Suprapubic skin (tissue), 4 donors: ENCODE measurements around the gene CYP3A5. TPM values are rescaled to one million over a fixed set of nuclear protein-coding genes. Genes with fewer than 3 reads are reported as not detected.
"Not testable (repeated sequence)": the region's sequence is repeated elsewhere in the genome, so short reads cannot be mapped to it uniquely, and the experiment has no call there.

Experiments
- DNase-seq, 2 donors: peaks; one replicate each; pipeline ENCODE4 v3.0.0-alpha.2; 2019; ENCODE audit warnings: low spot score in 2 of 2
- H3K27ac ChIP-seq: fragments of 200-600 bp; sonication (generic); one replicate; pipeline ENCODE4 v1.5.1; 2019
- H3K27me3 ChIP-seq: fragments of 200-600 bp; sonication (generic); one replicate; pipeline ENCODE4 v1.5.1; 2019
- H3K36me3 ChIP-seq: fragments of 200-600 bp; sonication (generic); one replicate; pipeline ENCODE4 v1.5.1; 2019
- H3K4me1 ChIP-seq: fragments of 200-600 bp; sonication (generic); one replicate; pipeline ENCODE4 v1.5.1; 2019
- H3K4me3 ChIP-seq: fragments of 200-600 bp; sonication (generic); one replicate; pipeline ENCODE4 v1.5.1; 2019; ENCODE audit warnings: mild to moderate bottlenecking
- H3K9me3 ChIP-seq: fragments of 200-600 bp; sonication (generic); one replicate; pipeline ENCODE4 v1.5.1; 2019
- EP300 ChIP-seq: sonication (generic); formaldehyde crosslinking; IDR thresholded peaks from one replicate; pipeline ENCODE4 v1.6.1; 2017; ENCODE audit warnings: antibody characterized with exemption
- POLR2A ChIP-seq, 2 donors: fragments of 450-650 bp; IDR thresholded peaks; one replicate each; pipeline ENCODE4 v1.6.1; 2017; ENCODE audit warnings: antibody characterized with exemption in 2 of 2, mild to moderate bottlenecking in 2 of 2, moderate library complexity in 2 of 2
- POLR2AphosphoS5 ChIP-seq, 3 donors: sonication (generic); formaldehyde crosslinking; IDR thresholded peaks; one replicate each; pipeline ENCODE4 v1.6.1; 2017; ENCODE audit warnings: antibody characterized with exemption in 3 of 3
- WGBS: methylation state at CpG from one replicate; pipeline ENCODE4 v1.1.5; 2018; 5-methylcytosine and 5-hydroxymethylcytosine counted together
- total RNA-seq, 4 donors: library from RNA; depleted of rRNA; stranded (reverse); fragments of >200 nt; gene quantifications; one replicate each; pipeline ENCODE4 v1.1.0, GENCODE V29; 2016
- TF ChIP-seq, protein P1 (sequence below), 2 donors: fragments of 200-600 bp in 1 of 2; fragments of 450-650 bp in 1 of 2; sonication (generic) in 1 of 2; IDR thresholded peaks; one replicate each; pipeline ENCODE4 v1.5.1; 2016 to 2019; ENCODE audit warnings: antibody characterized with exemption in 2 of 2, mild to moderate bottlenecking in 1 of 2, moderate library complexity in 1 of 2

CYP3A5 gene
- total RNA-seq, 4 donors from 2014 or later = 50.0 to 448 (median 92.1) TPM

DNA sequence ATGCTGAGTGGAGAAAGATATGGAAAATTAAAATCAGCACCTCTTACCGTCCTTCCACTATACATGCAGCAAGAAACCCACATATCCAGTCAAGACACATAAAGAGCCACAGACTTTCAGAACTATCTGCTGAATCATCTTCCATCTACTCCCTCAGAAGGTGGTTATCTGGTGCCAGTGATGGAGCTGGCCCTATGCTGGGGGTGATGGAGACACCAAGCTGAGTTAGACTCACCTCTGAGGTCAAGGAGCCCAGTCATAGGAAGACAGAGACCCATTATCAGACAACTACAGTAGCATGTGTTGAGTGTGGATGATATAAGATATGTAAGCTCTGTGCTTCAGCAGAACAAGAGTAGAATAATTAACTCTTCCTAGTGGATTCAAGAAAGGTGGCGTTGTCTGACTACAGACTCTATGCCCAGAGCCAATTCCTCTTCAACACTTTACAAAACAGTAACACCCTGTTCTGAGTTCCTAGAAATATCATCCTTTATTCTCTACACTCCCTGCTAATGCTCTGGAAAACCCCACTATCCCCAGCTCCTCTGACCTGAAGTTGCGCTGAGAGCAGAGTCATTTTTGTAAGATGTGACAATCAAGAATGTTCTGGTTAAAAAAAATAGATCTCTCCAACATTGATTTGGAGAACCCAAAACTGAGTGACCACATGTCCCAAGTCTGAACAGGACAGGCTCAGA is 14.3 kb downstream of the CYP3A5 start:
- DNase-seq = no peak
- H3K36me3 ChIP-seq = peaks cover 47% of the 10 kb centered on the region
- H3K27ac ChIP-seq = no peak overlapping the region
- TF ChIP-seq POLR2AphosphoS5 (IDR thresholded peaks at IDR 0.05) = no peak
- TF ChIP-seq POLR2A (IDR thresholded peaks at IDR 0.05) = no peak
- TF ChIP-seq, protein P1, sequence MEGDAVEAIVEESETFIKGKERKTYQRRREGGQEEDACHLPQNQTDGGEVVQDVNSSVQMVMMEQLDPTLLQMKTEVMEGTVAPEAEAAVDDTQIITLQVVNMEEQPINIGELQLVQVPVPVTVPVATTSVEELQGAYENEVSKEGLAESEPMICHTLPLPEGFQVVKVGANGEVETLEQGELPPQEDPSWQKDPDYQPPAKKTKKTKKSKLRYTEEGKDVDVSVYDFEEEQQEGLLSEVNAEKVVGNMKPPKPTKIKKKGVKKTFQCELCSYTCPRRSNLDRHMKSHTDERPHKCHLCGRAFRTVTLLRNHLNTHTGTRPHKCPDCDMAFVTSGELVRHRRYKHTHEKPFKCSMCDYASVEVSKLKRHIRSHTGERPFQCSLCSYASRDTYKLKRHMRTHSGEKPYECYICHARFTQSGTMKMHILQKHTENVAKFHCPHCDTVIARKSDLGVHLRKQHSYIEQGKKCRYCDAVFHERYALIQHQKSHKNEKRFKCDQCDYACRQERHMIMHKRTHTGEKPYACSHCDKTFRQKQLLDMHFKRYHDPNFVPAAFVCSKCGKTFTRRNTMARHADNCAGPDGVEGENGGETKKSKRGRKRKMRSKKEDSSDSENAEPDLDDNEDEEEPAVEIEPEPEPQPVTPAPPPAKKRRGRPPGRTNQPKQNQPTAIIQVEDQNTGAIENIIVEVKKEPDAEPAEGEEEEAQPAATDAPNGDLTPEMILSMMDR (IDR thresholded peaks at IDR 0.05) = no peak
- no peak for TF ChIP-seq EP300
- 100% methylated on average over 3 of the region's 3 CpGs for WGBS
- no peaks in the 10 kb centered on the region for H3K9me3 ChIP-seq
- H3K4me3 ChIP-seq = no peak overlapping the region
- no peaks in the 10 kb centered on the region for H3K27me3 ChIP-seq
- H3K4me1 ChIP-seq = no peaks in the 10 kb centered on the region

DNA sequence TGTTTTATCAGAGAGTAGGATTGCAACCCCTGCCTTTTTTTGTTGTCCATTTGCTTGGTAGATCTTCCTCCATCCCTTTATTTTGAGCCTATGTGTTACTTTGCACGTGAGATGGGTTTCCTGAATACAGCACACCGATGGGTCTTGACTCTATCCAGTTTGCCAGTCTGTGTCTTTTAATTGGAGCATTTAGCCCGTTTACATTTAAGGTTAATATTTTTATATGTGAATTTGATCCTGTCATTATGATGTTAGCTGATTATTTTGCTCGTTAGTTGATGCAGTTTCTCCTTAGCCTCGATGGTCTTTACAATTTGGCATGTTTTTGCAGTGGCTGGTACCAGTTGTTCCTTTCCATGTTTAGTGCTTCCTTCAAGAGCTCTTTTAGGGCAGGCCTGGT is 21.9 kb downstream of the CYP3A5 start:
- not testable (repeated sequence) for H3K4me3 ChIP-seq, DNase-seq, H3K9me3 ChIP-seq, H3K27ac ChIP-seq, H3K27me3 ChIP-seq, H3K4me1 ChIP-seq
- H3K36me3 ChIP-seq = peaks cover 29% of the 10 kb centered on the region
- 86% methylated on average over 5 of the region's 5 CpGs for WGBS

DNA sequence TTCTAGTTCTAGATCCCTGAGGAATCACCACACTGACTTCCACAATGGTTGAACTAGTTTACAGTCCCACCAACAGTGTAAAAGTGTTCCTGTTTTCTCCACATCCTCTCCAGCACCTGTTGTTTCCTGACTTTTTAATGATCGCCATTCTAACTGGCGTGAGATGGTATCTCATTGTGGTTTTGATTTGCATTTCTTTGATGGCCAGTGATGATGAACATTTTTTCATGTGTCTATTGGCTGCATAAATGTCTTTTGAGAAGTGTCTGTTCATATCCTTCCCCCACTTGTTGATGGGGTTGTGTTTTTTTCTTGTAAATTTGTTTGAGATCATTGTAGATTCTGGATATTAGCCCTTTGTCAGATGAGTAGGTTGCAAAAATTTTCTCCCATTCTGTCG is 25.2 kb downstream of the CYP3A5 start:
- H3K27me3 ChIP-seq, H3K4me1 ChIP-seq, H3K36me3 ChIP-seq, H3K9me3 ChIP-seq, DNase-seq, H3K4me3 ChIP-seq, H3K27ac ChIP-seq: not testable (repeated sequence)
- WGBS = 94% methylated on average over 3 of the region's 3 CpGs

DNA sequence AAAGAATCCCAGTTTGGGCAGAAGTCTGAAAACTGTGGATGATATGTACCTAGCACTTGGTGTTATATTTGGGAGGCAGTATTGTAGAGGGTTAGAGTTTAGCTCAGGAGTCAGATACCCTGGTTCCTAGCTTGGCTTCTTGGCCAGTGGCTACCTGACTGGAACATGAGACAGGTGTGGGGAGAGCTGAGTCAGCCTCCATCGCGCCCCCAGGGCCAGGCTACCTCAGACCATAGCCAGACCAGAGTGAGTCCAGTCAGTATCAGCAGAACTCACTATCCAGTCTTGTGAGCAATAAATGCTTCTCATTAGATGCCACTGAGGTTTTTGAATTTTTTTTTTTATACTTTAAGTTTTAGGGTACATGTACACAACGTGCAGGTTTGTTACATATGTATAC is 26.0 kb downstream of the CYP3A5 start:
- H3K27ac ChIP-seq = no peak overlapping the region
- H3K36me3 ChIP-seq = no peaks in the 10 kb centered on the region
- WGBS = 86% methylated on average over 3 of the region's 3 CpGs
- no peaks in the 10 kb centered on the region for H3K9me3 ChIP-seq
- no peak for DNase-seq
- H3K4me3 ChIP-seq = no peak overlapping the region
- H3K27me3 ChIP-seq = no peaks in the 10 kb centered on the region
- TF ChIP-seq POLR2AphosphoS5 (IDR thresholded peaks at IDR 0.05) (no peak), EP300 (no peak), POLR2A (IDR thresholded peaks at IDR 0.05) (no peak)
- TF ChIP-seq, protein P1 (IDR thresholded peaks at IDR 0.05) = no peak
- no peaks in the 10 kb centered on the region for H3K4me1 ChIP-seq

DNA sequence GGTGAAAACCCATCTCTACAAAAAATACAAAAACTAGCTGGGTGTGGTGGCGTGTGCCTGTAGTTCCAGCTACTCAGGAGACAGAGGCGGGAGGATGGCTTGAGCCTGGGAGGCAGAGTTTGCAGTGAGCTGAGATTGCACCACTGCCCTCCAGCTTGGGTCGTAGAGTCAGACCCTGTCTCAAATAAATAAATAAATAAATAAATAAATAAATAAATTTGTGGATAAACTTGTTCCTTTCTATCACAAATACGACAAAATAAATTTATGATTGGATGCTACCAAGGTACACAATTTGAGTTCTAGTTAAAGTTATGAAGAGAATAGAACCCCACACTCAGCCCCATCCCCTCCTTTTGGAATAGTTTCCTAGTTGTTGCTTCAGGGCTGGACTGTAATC is 26.5 kb downstream of the CYP3A5 start:
- 98% methylated on average over 4 of the region's 4 CpGs for WGBS
- H3K27me3 ChIP-seq, H3K27ac ChIP-seq, H3K4me1 ChIP-seq, H3K36me3 ChIP-seq, DNase-seq, H3K9me3 ChIP-seq, H3K4me3 ChIP-seq: not testable (repeated sequence)

DNA sequence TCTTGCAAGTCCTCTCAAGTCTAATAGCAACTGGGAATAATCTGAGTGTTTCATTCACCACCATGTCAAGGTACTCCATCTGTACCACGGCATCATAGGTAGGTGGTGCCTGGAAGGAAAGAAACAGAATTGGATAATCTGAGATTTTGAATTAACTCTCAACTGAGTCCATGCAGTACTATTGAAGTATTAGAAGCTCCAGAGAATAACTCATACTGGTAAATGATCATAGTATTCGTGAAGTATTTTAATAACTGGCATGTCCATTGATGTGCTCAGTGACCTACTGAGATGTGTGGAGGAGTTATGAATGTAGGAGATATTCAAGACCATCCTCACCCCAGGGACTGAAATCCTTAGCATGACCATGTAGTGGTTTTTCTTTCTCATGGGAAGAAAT is 27.1 kb downstream of the CYP3A5 start:
- DNase-seq = no peak
- no peaks in the 10 kb centered on the region for H3K36me3 ChIP-seq
- no peak overlapping the region for H3K27ac ChIP-seq
- no peak overlapping the region for H3K4me3 ChIP-seq
- 89% methylated on average over 2 of the region's 2 CpGs for WGBS
- no peaks in the 10 kb centered on the region for H3K4me1 ChIP-seq
- H3K27me3 ChIP-seq = no peaks in the 10 kb centered on the region
- H3K9me3 ChIP-seq = no peaks in the 10 kb centered on the region
- TF ChIP-seq, protein P1 (IDR thresholded peaks at IDR 0.05) = no peak
- TF ChIP-seq POLR2A (IDR thresholded peaks at IDR 0.05) (no peak), EP300 (no peak), POLR2AphosphoS5 (IDR thresholded peaks at IDR 0.05) (no peak)

DNA sequence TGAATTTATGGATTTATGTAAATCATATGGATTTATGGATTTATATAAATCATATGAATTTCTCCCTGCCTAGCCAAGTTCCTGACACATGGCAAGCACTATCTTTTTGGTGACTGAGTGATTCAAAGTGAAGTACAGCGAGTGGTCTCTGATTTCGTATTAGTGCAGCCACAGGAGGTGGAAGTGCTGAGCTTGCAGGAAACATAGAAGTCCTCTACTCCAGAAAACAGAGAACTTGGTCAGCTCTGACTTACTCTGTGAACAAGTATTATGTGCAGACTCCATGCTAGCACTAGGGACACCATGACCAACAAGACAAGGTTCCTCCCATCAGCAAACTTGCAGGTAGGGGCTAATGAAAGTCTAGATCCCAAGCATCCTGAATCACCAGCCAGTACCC is 28.5 kb downstream of the CYP3A5 start:
- no peak for TF ChIP-seq POLR2AphosphoS5 (IDR thresholded peaks at IDR 0.05)
- TF ChIP-seq EP300 = no peak
- TF ChIP-seq POLR2A (IDR thresholded peaks at IDR 0.05) = no peak
- TF ChIP-seq, protein P1 (IDR thresholded peaks at IDR 0.05) = no peak
- WGBS = 95% methylated on average over 2 of the region's 2 CpGs
- no peak for DNase-seq
- no peaks in the 10 kb centered on the region for H3K27me3 ChIP-seq
- no peak overlapping the region for H3K4me3 ChIP-seq
- no peaks in the 10 kb centered on the region for H3K36me3 ChIP-seq
- no peak overlapping the region for H3K27ac ChIP-seq
- no peaks in the 10 kb centered on the region for H3K9me3 ChIP-seq
- H3K4me1 ChIP-seq = no peaks in the 10 kb centered on the region
